ENCODE measurements around the gene GDAP1L1. TPM values are rescaled to one million over a fixed set of nuclear protein-coding genes. Genes with fewer than 3 reads are reported as not detected.

Gene GDAP1L1
- total and polyA plus RNA-seq, 2 of the 4 experiments (the other 2 are of a cell fraction) = not detected

GRCh38 chr20:44231193-44231592, 15.9 kb upstream of the GDAP1L1 start:
- dilution Hi-C loops (cut with HindIII; ENCODE audit: low sequenced_read_pairs, unreplicated experiment) (no loop called here), in situ Hi-C loops (cut with MboI; ENCODE audit: low sequenced_read_pairs) (no loop called here), intact Hi-C loops (cut with micrococcal nuclease) (no loop called here)
- Histone ChIP-seq H3K27ac (ENCODE audit: insufficient read depth, low read length) (no peak overlapping the region), H3K4ac (ENCODE audit: low read depth, low read length) (no peak overlapping the region), H2AK9ac (replicated peaks; ENCODE audit: low read depth, low read length, poor library complexity) (no peak overlapping the region), H2AK5ac (ENCODE audit: low read depth, low read length) (no peak overlapping the region), H3K4me1 (ENCODE audit: control insufficient read depth, insufficient read depth, low read length) (no peaks in the 10 kb centered on the region), H4K91ac (ENCODE audit: insufficient read depth, low read depth, low read length) (no peak overlapping the region), H3K9ac (ENCODE audit: low read depth, low read length) (no peak overlapping the region), H2BK120ac (ENCODE audit: low read depth, low read length) (no peak overlapping the region), H3K9me3 (ENCODE audit: control insufficient read depth, insufficient read depth, low read length) (no peaks in the 10 kb centered on the region), H3K4me3 (ENCODE audit: insufficient read depth, low read depth, low read length) (no peak overlapping the region), H3K9me1 (ENCODE audit: insufficient read depth, low read length) (no peaks in the 10 kb centered on the region), H3K56ac (ENCODE audit: extremely low read depth, insufficient read depth, low read length) (no peak overlapping the region), H2BK15ac (ENCODE audit: low read depth, low read length) (no peak overlapping the region), H3K18ac (ENCODE audit: low read depth, low read length) (no peak overlapping the region), H4K5ac (ENCODE audit: low read depth, low read length) (no peak overlapping the region), H3K36me3 (ENCODE audit: control insufficient read depth, insufficient read depth, low read length) (no peaks in the 10 kb centered on the region), H2AFZ (replicated peaks; ENCODE audit: low read length, poor library complexity) (no peak overlapping the region), H2BK5ac (ENCODE audit: low read depth, low read length, poor library complexity, severe bottlenecking) (no peak overlapping the region), H3K23ac (ENCODE audit: low read depth, low read length) (no peak overlapping the region), H2BK20ac (ENCODE audit: low read depth, low read length) (no peak overlapping the region), H3K14ac (replicated peaks; ENCODE audit: low read depth, low read length) (no peak overlapping the region), H3K27me3 (ENCODE audit: control insufficient read depth, insufficient read depth, low read length) (peaks cover 4% of the 10 kb centered on the region; the same call in 1 of the 2 replicates), H4K8ac (ENCODE audit: low read depth in 2 of 2, low read length in 2 of 2) (no peak overlapping the region), H3K79me1 (ENCODE audit: low read depth in 1 of 2, low read length in 2 of 2) (no peaks in the 10 kb centered on the region), H3K4me2 (ENCODE audit: low read depth, low read length) (no peak overlapping the region), H4K20me1 (ENCODE audit: insufficient read depth, low read length) (no peaks in the 10 kb centered on the region)
- CTCF ChIA-PET = no interaction called here
- BruUV-seq (replicated peaks) = no TSS peak
- no peak for TF ChIP-seq FOS (IDR thresholded peaks at IDR 0.05; ENCODE audit: low read depth, low read length)
- no CpG with 5 or more reads among the region's 7 CpGs for WGBS, 2 experiments (ENCODE audit: extremely low coverage in 2 of 2, insufficient read length in 1 of 2)
- POLR2A ChIA-PET (ENCODE audit: unreplicated experiment) = no interaction called here
- ATAC-seq (ENCODE audit: low read depth) = no peak
- no peak for DNase-seq
